ENCODE measurements around the gene SEMA3A. TPM values are rescaled to one million over a fixed set of nuclear protein-coding genes. Genes with fewer than 3 reads are reported as not detected.
A peak's percentile ranks its signal among the peaks of the same experiment; 100 is the strongest.

The SEMA3A gene
- total RNA-seq, 1 experiment from 2014 or later: 6.3 TPM

DNA sequence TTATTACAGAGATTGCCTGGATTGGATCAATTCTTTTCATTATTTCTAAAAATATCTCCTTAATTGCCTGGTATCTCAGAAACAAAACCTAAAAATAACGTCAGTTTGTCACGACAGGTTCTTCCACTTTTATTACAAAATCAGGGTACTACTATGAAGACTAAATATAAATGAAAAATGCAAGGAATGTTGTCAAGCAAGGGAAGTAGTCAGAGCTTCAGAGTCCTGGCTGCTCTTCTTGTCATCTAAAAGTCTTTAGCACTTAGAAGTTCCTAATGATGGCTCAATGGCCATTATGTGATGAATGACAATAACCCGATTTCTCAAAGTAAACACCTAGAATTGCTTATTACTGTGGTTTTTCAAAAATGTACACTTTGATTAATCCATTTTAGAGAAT lies 192.2 kb downstream of the SEMA3A start:
- POLR2A ChIA-PET (ENCODE audit: unreplicated experiment): no interaction called here
- peak overlapping the region; percentile 56; the same call in 1 of the 2 replicates for H3K27ac ChIP-seq
- CTCF ChIA-PET: no interaction called here
- no peaks in the 10 kb centered on the region for H3K9me3 ChIP-seq (ENCODE audit: insufficient read depth, low read depth)
- 0 out of 2 replicates have a peak, but pooled peaks cover 6% of the 10 kb centered on the region for H3F3A ChIP-seq (ENCODE audit: insufficient read depth, low read depth)
- no peaks in the 10 kb centered on the region for H3K27me3 ChIP-seq (ENCODE audit: insufficient read depth, low read depth)
- H3K4me1 ChIP-seq (replicated peaks; ENCODE audit: insufficient read depth): peaks cover 29% of the 10 kb centered on the region
- H2AFZ ChIP-seq: no peak overlapping the region
- no peaks in the 10 kb centered on the region for H3K9me2 ChIP-seq (ENCODE audit: insufficient read depth)
- DNase-seq: peak in 1 of 2 experiments; percentile 87
- no peak for TF ChIP-seq EZH2 (IDR thresholded peaks at IDR 0.05; ENCODE audit: low read depth)
- H4K20me1 ChIP-seq (ENCODE audit: insufficient read depth): no peaks in the 10 kb centered on the region
- BruUV-seq (replicated peaks): no TSS peak
- H3K79me2 ChIP-seq (ENCODE audit: low read depth): no peaks in the 10 kb centered on the region
- H3K36me3 ChIP-seq (ENCODE audit: low read depth): no peaks in the 10 kb centered on the region
- intact Hi-C loops (cut with micrococcal nuclease; ENCODE audit: unreplicated experiment): loop anchor here (2.0 kb wide), 1 partner anchor 22 kb away; no protein-coding TSS in a partner anchor
- H3K4me2 ChIP-seq: peak overlapping the region; percentile 60
- 0 out of 2 replicates have a peak overlapping the region, but pooled peaks have one; percentile 18 for H3K4me3 ChIP-seq

GRCh38 chr7:83996879-83997278 lies 197.7 kb downstream of the SEMA3A start:
- ChIA-PET POLR2A (ENCODE audit: unreplicated experiment) (no interaction called here), CTCF (no interaction called here)
- Histone ChIP-seq H3K4me2 (no peak overlapping the region), H3K36me3 (ENCODE audit: low read depth) (no peaks in the 10 kb centered on the region), H3K79me2 (ENCODE audit: low read depth) (no peaks in the 10 kb centered on the region), H3K27ac (no peak overlapping the region), H2AFZ (no peak overlapping the region), H3K4me3 (no peak overlapping the region), H4K20me1 (ENCODE audit: insufficient read depth) (no peaks in the 10 kb centered on the region), H3K9me3 (ENCODE audit: insufficient read depth, low read depth) (no peaks in the 10 kb centered on the region), H3K9me2 (ENCODE audit: insufficient read depth) (no peaks in the 10 kb centered on the region), H3K27me3 (ENCODE audit: insufficient read depth, low read depth) (no peaks in the 10 kb centered on the region), H3F3A (ENCODE audit: insufficient read depth, low read depth) (no peaks in the 10 kb centered on the region), H3K4me1 (replicated peaks; ENCODE audit: insufficient read depth) (peaks cover 9% of the 10 kb centered on the region)
- TF ChIP-seq, protein P1, sequence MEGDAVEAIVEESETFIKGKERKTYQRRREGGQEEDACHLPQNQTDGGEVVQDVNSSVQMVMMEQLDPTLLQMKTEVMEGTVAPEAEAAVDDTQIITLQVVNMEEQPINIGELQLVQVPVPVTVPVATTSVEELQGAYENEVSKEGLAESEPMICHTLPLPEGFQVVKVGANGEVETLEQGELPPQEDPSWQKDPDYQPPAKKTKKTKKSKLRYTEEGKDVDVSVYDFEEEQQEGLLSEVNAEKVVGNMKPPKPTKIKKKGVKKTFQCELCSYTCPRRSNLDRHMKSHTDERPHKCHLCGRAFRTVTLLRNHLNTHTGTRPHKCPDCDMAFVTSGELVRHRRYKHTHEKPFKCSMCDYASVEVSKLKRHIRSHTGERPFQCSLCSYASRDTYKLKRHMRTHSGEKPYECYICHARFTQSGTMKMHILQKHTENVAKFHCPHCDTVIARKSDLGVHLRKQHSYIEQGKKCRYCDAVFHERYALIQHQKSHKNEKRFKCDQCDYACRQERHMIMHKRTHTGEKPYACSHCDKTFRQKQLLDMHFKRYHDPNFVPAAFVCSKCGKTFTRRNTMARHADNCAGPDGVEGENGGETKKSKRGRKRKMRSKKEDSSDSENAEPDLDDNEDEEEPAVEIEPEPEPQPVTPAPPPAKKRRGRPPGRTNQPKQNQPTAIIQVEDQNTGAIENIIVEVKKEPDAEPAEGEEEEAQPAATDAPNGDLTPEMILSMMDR (conservative IDR thresholded peaks at IDR 0.05): no peak
- no peak for TF ChIP-seq EZH2 (IDR thresholded peaks at IDR 0.05; ENCODE audit: low read depth)
- DNase-seq: no peak
- BruUV-seq (replicated peaks): no TSS peak
- intact Hi-C loops (cut with micrococcal nuclease; ENCODE audit: unreplicated experiment): no loop called here

DNA sequence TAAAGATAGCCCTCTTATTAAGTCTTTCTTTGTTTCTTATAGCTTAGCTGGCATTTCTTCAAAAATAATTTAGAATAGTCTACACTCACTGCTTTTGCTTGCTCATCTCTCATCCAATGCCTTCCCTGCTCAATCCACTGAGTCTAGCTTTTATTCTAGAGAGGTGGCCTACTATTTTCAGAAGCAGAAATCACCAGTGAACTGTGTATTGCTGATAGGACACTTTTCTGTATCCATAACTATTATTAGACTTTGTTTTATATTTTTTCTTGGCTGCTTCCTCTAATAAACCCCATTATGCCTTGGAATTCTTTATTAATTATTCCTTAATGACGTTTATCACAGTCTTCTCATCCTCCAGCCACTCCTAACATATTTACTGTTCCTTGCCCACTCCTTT lies 206.8 kb downstream of the SEMA3A start:
- TF ChIP-seq EZH2 (IDR thresholded peaks at IDR 0.05; ENCODE audit: low read depth): no peak
- TF ChIP-seq, protein P1 (conservative IDR thresholded peaks at IDR 0.05): no peak
- CTCF ChIA-PET: no interaction called here
- intact Hi-C loops (cut with micrococcal nuclease; ENCODE audit: unreplicated experiment): no loop called here

GRCh38 chr7:83985821-83986220 lies 208.8 kb downstream of the SEMA3A start:
- no peak overlapping the region for H2AFZ ChIP-seq
- no peaks in the 10 kb centered on the region for H3K4me1 ChIP-seq (replicated peaks; ENCODE audit: insufficient read depth)
- POLR2A ChIA-PET (ENCODE audit: unreplicated experiment): no interaction called here
- H3K9me2 ChIP-seq (ENCODE audit: insufficient read depth): no peaks in the 10 kb centered on the region
- H3K4me2 ChIP-seq: no peak overlapping the region
- intact Hi-C loops (cut with micrococcal nuclease; ENCODE audit: unreplicated experiment): no loop called here
- TF ChIP-seq, protein P1 (conservative IDR thresholded peaks at IDR 0.05): no peak
- no peak for TF ChIP-seq EZH2 (IDR thresholded peaks at IDR 0.05; ENCODE audit: low read depth)
- H3K36me3 ChIP-seq (ENCODE audit: low read depth): no peaks in the 10 kb centered on the region
- H3K4me3 ChIP-seq: no peak overlapping the region
- no peaks in the 10 kb centered on the region for H3F3A ChIP-seq (ENCODE audit: insufficient read depth, low read depth)
- H3K9me3 ChIP-seq (ENCODE audit: insufficient read depth, low read depth): no peaks in the 10 kb centered on the region
- no peaks in the 10 kb centered on the region for H3K27me3 ChIP-seq (ENCODE audit: insufficient read depth, low read depth)
- H4K20me1 ChIP-seq (ENCODE audit: insufficient read depth): no peaks in the 10 kb centered on the region
- H3K27ac ChIP-seq: no peak overlapping the region
- CTCF ChIA-PET: no interaction called here
- BruUV-seq (replicated peaks): no TSS peak
- H3K79me2 ChIP-seq (ENCODE audit: low read depth): no peaks in the 10 kb centered on the region
- no peak for DNase-seq

More for the DNA sequence above, 206.8 kb downstream of the SEMA3A start:
- Histone ChIP-seq H3K4me2 (no peak overlapping the region), H2AFZ (no peak overlapping the region), H3K79me2 (ENCODE audit: low read depth) (no peaks in the 10 kb centered on the region), H4K20me1 (ENCODE audit: insufficient read depth) (no peaks in the 10 kb centered on the region), H3K4me3 (no peak overlapping the region), H3K4me1 (replicated peaks; ENCODE audit: insufficient read depth) (no peaks in the 10 kb centered on the region), H3K9me2 (ENCODE audit: insufficient read depth) (no peaks in the 10 kb centered on the region), H3F3A (ENCODE audit: insufficient read depth, low read depth) (no peaks in the 10 kb centered on the region), H3K9me3 (ENCODE audit: insufficient read depth, low read depth) (no peaks in the 10 kb centered on the region), H3K27ac (no peak overlapping the region), H3K27me3 (ENCODE audit: insufficient read depth, low read depth) (no peaks in the 10 kb centered on the region), H3K36me3 (ENCODE audit: low read depth) (no peaks in the 10 kb centered on the region)
- DNase-seq: no peak
- POLR2A ChIA-PET (ENCODE audit: unreplicated experiment): no interaction called here
- BruUV-seq (replicated peaks): no TSS peak

All from PC-9 (cell line).